SK-N-SH treated with all-trans-retinoic acid at 6 μM for 48 hours (cell line): ENCODE data around the gene PRRG2.

Experiments used
- ATAC-seq: fragments of 200-7000 bp; cut with Tn5 transposase; 3 replicates; pipeline ENCODE4 v1.9.1; 2020; ENCODE audit warnings: mild to moderate bottlenecking, moderate library complexity
- ARNTL ChIP-seq: fragments of 450-650 bp; formaldehyde crosslinking; IDR thresholded peaks from 2 replicates; pipeline ENCODE4 v1.5.0; 2020; ENCODE audit warnings: low read depth, mild to moderate bottlenecking, moderate library complexity, borderline replicate concordance
- BACH2 ChIP-seq: fragments of 250-450 bp; sonication (Bioruptor Pico); IDR thresholded peaks from 2 replicates; pipeline ENCODE4 v1.9.0; 2021; ENCODE audit warnings: mild to moderate bottlenecking, borderline replicate concordance
- CSDC2 ChIP-seq: fragments of 250-450 bp; sonication (Bioruptor Pico); IDR thresholded peaks from 2 replicates; pipeline ENCODE4 v1.5.0; 2020; ENCODE audit warnings: mild to moderate bottlenecking, moderate library complexity
- ESRRG ChIP-seq: fragments of 250-450 bp; sonication (Bioruptor Pico); IDR thresholded peaks from 2 replicates; pipeline ENCODE4 v1.6.1; 2021; ENCODE audit warnings: mild to moderate bottlenecking
- GLIS3 ChIP-seq: fragments of 250-450 bp; sonication (Bioruptor Pico); IDR thresholded peaks from 2 replicates; pipeline ENCODE4 v1.5.0; 2020; ENCODE audit warnings: mild to moderate bottlenecking, moderate library complexity
- ISL1 ChIP-seq: fragments of 250-450 bp; sonication (Bioruptor Pico); IDR thresholded peaks from 2 replicates; pipeline ENCODE4 v2.1.2; 2022; ENCODE audit warnings: mild to moderate bottlenecking, moderate library complexity
- OSR1 ChIP-seq: fragments of 250-450 bp; sonication (Bioruptor Pico); IDR thresholded peaks from 2 replicates; pipeline ENCODE4 v1.8.0; 2022; ENCODE audit warnings: moderate library complexity, mild to moderate bottlenecking, inconsistent platforms
- RARB ChIP-seq: fragments of 250-450 bp; sonication (Bioruptor Pico); IDR thresholded peaks from 2 replicates; pipeline ENCODE4 v1.8.0; 2021; ENCODE audit warnings: mild to moderate bottlenecking, moderate library complexity
- SNAI2 ChIP-seq: fragments of 250-450 bp; sonication (Bioruptor Pico); IDR thresholded peaks from 2 replicates; pipeline ENCODE4 v1.5.0; 2020; ENCODE audit warnings: mild to moderate bottlenecking, moderate library complexity
- TCF4 ChIP-seq: fragments of 250-450 bp; sonication (Bioruptor Pico); IDR thresholded peaks from 2 replicates; pipeline ENCODE4 v1.8.0; 2021; ENCODE audit warnings: mild to moderate bottlenecking, moderate library complexity, borderline replicate concordance
- TOX ChIP-seq: fragments of 250-450 bp; sonication (Bioruptor Pico); IDR thresholded peaks from 2 replicates; pipeline ENCODE4 v1.8.0; 2021; ENCODE audit warnings: mild to moderate bottlenecking, moderate library complexity, borderline replicate concordance
- ZC3H10 ChIP-seq: fragments of 250-450 bp; sonication (Bioruptor Pico); IDR thresholded peaks from 2 replicates; pipeline ENCODE4 v1.5.1; 2021; ENCODE audit warnings: mild to moderate bottlenecking, moderate library complexity
- ZFP3 ChIP-seq: fragments of 250-450 bp; sonication (Bioruptor Pico); IDR thresholded peaks from 2 replicates; pipeline ENCODE4 v1.5.0; 2020; ENCODE audit warnings: mild to moderate bottlenecking, moderate library complexity
- ZFP30 ChIP-seq: fragments of 450-650 bp; formaldehyde crosslinking; IDR thresholded peaks from 2 replicates; pipeline ENCODE4 v1.5.0; 2022; ENCODE audit warnings: mild to moderate bottlenecking, moderate library complexity
- ZNF565 ChIP-seq: fragments of 450-650 bp; formaldehyde crosslinking; conservative IDR thresholded peaks from 2 replicates; pipeline ENCODE4 v1.5.0; 2020; ENCODE audit warnings: low read depth, mild to moderate bottlenecking, moderate library complexity
- ZNF70 ChIP-seq: fragments of 450-650 bp; formaldehyde crosslinking; IDR thresholded peaks from 2 replicates; pipeline ENCODE4 v1.5.0; 2020; ENCODE audit warnings: mild to moderate bottlenecking, moderate library complexity
- ZNF8 ChIP-seq: fragments of 450-650 bp; formaldehyde crosslinking; IDR thresholded peaks from 2 replicates; pipeline ENCODE4 v1.5.0; 2020; ENCODE audit warnings: mild to moderate bottlenecking, moderate library complexity
- TF ChIP-seq, protein P1 (sequence below): fragments of 250-450 bp; sonication (Bioruptor Pico); IDR thresholded peaks from 2 replicates; pipeline ENCODE4 v1.5.0; 2020; ENCODE audit warnings: mild to moderate bottlenecking, moderate library complexity
- TF ChIP-seq, protein P2 (sequence below): fragments of 250-450 bp; sonication (Bioruptor Pico); IDR thresholded peaks from 2 replicates; pipeline ENCODE4 v1.8.0; 2021; ENCODE audit warnings: low read depth, mild to moderate bottlenecking, moderate library complexity, borderline replicate concordance
- TF ChIP-seq, protein P3 (sequence below): fragments of 250-450 bp; sonication (Bioruptor Pico); IDR thresholded peaks from 2 replicates; pipeline ENCODE4 v1.5.1; 2020; ENCODE audit warnings: low read depth, mild to moderate bottlenecking, moderate library complexity
- TF ChIP-seq, protein P4 (sequence below): fragments of 250-450 bp; sonication (Bioruptor Pico); IDR thresholded peaks from 2 replicates; pipeline ENCODE4 v1.5.1; 2021; ENCODE audit warnings: mild to moderate bottlenecking, moderate library complexity

The PRRG2 gene

DNA sequence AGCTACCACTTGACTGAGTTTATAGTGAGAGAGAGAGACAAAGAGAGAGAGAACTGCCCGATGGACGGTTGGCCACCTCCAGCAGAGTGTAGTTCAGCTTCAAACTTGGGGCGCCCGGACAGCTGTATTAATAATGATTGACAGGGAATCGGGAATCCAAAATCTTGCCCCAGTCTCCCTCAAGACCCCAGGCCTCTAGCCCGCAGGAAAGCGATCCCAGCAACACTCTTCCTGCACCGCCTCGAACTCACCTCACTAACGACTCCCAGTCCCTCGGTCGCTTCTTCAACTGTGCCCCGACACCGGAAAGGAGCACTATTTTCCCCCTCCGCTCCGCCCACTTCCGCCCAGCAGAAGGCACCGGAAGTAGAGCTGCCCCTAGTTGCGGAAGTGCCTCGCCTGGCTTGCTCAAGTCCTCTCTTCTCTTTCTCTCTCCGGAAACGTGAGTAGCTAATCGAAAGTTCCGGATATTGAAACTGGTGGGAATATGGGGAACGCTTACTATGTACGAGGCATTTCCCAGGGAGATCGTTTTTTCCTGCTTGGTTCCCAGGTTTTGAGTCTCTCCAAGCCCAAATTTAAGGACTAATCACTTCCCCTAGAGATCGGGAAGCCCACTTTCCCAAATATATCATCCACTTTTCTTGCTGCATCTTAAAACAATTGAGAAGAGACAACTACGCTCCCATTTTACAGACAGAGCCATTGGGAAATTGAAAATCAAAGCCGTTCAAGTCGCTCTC, 681 bp upstream of the PRRG2 start, which contains the start of gene NOSIP:
Gene NOSIP (minus strand): TSS at position 293 of the 743 bp plus-strand sequence. CDS start 19,865 bp downstream, outside the sequence.
- no peak for TF ChIP-seq ZNF565 (CRISPR knock-in tag)
- no peak for TF ChIP-seq ISL1 (CRISPR knock-in tag)
- TF ChIP-seq, protein P1, sequence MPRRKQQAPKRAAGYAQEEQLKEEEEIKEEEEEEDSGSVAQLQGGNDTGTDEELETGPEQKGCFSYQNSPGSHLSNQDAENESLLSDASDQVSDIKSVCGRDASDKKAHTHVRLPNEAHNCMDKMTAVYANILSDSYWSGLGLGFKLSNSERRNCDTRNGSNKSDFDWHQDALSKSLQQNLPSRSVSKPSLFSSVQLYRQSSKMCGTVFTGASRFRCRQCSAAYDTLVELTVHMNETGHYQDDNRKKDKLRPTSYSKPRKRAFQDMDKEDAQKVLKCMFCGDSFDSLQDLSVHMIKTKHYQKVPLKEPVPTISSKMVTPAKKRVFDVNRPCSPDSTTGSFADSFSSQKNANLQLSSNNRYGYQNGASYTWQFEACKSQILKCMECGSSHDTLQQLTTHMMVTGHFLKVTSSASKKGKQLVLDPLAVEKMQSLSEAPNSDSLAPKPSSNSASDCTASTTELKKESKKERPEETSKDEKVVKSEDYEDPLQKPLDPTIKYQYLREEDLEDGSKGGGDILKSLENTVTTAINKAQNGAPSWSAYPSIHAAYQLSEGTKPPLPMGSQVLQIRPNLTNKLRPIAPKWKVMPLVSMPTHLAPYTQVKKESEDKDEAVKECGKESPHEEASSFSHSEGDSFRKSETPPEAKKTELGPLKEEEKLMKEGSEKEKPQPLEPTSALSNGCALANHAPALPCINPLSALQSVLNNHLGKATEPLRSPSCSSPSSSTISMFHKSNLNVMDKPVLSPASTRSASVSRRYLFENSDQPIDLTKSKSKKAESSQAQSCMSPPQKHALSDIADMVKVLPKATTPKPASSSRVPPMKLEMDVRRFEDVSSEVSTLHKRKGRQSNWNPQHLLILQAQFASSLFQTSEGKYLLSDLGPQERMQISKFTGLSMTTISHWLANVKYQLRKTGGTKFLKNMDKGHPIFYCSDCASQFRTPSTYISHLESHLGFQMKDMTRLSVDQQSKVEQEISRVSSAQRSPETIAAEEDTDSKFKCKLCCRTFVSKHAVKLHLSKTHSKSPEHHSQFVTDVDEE: no peak
- TF ChIP-seq, protein P2, sequence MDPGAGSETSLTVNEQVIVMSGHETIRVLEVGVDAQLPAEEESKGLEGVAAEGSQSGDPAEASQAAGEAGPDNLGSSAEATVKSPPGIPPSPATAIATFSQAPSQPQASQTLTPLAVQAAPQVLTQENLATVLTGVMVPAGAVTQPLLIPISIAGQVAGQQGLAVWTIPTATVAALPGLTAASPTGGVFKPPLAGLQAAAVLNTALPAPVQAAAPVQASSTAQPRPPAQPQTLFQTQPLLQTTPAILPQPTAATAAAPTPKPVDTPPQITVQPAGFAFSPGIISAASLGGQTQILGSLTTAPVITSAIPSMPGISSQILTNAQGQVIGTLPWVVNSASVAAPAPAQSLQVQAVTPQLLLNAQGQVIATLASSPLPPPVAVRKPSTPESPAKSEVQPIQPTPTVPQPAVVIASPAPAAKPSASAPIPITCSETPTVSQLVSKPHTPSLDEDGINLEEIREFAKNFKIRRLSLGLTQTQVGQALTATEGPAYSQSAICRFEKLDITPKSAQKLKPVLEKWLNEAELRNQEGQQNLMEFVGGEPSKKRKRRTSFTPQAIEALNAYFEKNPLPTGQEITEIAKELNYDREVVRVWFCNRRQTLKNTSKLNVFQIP (CRISPR knock-in tag): no peak
- TF ChIP-seq ZFP30: no peak
- no peak for TF ChIP-seq ZNF70 (CRISPR knock-in tag)
- no peak for TF ChIP-seq ARNTL (CRISPR knock-in tag)
- no peak for TF ChIP-seq ZFP3 (CRISPR knock-in tag)
- no peak for TF ChIP-seq ZC3H10
- peak; percentile 98 for ATAC-seq

DNA sequence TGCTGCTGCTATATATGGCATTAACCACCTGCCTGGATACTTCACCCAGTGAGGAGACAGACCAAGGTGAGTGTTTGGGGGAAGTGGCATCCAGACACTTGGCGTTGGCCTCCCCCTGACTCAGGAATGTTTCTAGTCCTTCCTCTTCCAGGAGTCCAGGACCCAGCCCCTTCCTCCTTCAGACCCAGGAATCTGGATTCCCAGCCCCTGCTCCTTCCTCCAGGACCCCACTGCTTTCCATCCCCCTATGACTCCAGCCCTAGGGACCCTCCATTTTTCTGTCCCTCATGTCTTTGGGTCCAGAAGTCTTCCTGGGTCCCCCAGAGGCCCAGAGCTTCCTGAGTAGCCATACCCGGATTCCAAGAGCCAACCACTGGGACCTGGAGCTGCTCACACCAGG, 2.1 kb downstream of the PRRG2 start:
- ATAC-seq: no peak
- TF ChIP-seq, protein P1: no peak
- TF ChIP-seq OSR1 (CRISPR knock-in tag) (no peak), TOX (no peak), ESRRG (CRISPR knock-in tag) (no peak), ISL1 (CRISPR knock-in tag) (no peak), TCF4 (CRISPR knock-in tag) (no peak), SNAI2 (CRISPR knock-in tag) (no peak), ZNF8 (no peak), GLIS3 (CRISPR knock-in tag) (no peak), RARB (CRISPR knock-in tag) (no peak), CSDC2 (CRISPR knock-in tag) (no peak), BACH2 (CRISPR knock-in tag) (no peak), ZNF565 (CRISPR knock-in tag) (no peak), ZFP30 (no peak), ARNTL (CRISPR knock-in tag) (no peak)
- TF ChIP-seq, protein P3, sequence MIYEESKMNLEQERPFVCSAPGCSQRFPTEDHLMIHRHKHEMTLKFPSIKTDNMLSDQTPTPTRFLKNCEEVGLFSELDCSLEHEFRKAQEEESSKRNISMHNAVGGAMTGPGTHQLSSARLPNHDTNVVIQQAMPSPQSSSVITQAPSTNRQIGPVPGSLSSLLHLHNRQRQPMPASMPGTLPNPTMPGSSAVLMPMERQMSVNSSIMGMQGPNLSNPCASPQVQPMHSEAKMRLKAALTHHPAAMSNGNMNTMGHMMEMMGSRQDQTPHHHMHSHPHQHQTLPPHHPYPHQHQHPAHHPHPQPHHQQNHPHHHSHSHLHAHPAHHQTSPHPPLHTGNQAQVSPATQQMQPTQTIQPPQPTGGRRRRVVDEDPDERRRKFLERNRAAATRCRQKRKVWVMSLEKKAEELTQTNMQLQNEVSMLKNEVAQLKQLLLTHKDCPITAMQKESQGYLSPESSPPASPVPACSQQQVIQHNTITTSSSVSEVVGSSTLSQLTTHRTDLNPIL (CRISPR knock-in tag): no peak
- TF ChIP-seq, protein P4, sequence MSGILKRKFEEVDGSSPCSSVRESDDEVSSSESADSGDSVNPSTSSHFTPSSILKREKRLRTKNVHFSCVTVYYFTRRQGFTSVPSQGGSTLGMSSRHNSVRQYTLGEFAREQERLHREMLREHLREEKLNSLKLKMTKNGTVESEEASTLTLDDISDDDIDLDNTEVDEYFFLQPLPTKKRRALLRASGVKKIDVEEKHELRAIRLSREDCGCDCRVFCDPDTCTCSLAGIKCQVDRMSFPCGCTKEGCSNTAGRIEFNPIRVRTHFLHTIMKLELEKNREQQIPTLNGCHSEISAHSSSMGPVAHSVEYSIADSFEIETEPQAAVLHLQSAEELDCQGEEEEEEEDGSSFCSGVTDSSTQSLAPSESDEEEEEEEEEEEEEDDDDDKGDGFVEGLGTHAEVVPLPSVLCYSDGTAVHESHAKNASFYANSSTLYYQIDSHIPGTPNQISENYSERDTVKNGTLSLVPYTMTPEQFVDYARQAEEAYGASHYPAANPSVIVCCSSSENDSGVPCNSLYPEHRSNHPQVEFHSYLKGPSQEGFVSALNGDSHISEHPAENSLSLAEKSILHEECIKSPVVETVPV (CRISPR knock-in tag): no peak
